Measurements from ENCODE around the gene GSAP. TPM values are rescaled to one million over a fixed set of nuclear protein-coding genes. Genes with fewer than 3 reads are reported as not detected.

The GSAP gene
- total RNA-seq, 1 experiment from 2014 or later, result 23.3 TPM

DNA sequence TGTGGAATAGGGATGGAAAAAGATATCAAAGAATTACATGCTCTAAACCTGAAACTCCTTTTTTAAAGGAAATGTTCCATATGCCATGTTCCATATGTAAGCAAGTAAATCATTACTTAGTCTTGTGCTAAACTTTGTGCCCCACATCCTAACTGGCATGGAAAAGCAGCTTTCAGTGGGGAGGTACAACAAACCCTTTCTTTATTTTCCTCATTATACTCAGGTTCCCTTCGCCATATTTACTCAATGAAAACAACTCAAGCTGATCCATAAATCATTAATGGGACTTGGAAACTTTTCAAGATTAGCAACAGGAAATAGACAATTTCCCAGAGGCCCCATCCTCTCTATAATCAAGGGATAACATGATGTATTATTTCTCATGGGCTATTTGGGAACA is 56.0 kb downstream of the GSAP start:
- intact Hi-C loops (cut with micrococcal nuclease; ENCODE audit: unreplicated experiment), result no loop called here
- Mint-ChIP-seq H3K4me3 (ENCODE audit: low read depth, unreplicated experiment) (peak overlapping the region; percentile 30), H3K27ac (ENCODE audit: unreplicated experiment) (peak overlapping the region; percentile 79), H3K36me3 (ENCODE audit: insufficient read depth, unreplicated experiment) (peaks cover 5% of the 10 kb centered on the region), H3K9me3 (ENCODE audit: low read depth, unreplicated experiment) (no peaks in the 10 kb centered on the region), H3K4me1 (ENCODE audit: low read depth, unreplicated experiment) (peaks cover 17% of the 10 kb centered on the region), H3K27me3 (ENCODE audit: unreplicated experiment) (no peaks in the 10 kb centered on the region)
- BruUV-seq (replicated peaks), result no TSS peak
- TF ChIP-seq, protein P1, sequence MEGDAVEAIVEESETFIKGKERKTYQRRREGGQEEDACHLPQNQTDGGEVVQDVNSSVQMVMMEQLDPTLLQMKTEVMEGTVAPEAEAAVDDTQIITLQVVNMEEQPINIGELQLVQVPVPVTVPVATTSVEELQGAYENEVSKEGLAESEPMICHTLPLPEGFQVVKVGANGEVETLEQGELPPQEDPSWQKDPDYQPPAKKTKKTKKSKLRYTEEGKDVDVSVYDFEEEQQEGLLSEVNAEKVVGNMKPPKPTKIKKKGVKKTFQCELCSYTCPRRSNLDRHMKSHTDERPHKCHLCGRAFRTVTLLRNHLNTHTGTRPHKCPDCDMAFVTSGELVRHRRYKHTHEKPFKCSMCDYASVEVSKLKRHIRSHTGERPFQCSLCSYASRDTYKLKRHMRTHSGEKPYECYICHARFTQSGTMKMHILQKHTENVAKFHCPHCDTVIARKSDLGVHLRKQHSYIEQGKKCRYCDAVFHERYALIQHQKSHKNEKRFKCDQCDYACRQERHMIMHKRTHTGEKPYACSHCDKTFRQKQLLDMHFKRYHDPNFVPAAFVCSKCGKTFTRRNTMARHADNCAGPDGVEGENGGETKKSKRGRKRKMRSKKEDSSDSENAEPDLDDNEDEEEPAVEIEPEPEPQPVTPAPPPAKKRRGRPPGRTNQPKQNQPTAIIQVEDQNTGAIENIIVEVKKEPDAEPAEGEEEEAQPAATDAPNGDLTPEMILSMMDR (IDR thresholded peaks at IDR 0.05; ENCODE audit: unreplicated experiment), result no peak
- DNase-seq, result peak; percentile 9
- CTCF ChIA-PET, result no interaction called here

DNA sequence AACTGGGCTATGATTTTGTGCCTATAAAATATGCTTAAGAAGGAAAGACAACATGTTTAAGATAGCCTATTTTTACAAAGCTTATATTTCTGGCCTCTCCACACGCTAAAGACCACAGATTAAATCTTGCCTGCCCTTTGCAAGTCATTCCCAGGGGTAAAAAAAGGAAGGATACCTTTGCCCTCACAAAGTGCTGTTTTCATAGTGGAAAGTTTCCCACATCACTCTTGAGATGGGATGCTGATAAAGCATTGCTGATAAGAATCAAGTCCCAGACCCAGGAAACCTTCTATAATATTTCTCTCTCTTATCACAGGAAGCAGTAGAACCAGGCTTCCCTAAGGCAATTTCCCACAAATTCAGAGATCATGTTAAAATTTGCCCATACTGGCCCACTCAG is 56.5 kb downstream of the GSAP start:
- H3K4me1 Mint-ChIP-seq (ENCODE audit: low read depth, unreplicated experiment), result peaks cover 17% of the 10 kb centered on the region
- no peaks in the 10 kb centered on the region for H3K27me3 Mint-ChIP-seq (ENCODE audit: unreplicated experiment)
- TF ChIP-seq, protein P1 (IDR thresholded peaks at IDR 0.05; ENCODE audit: unreplicated experiment), result no peak

DNA sequence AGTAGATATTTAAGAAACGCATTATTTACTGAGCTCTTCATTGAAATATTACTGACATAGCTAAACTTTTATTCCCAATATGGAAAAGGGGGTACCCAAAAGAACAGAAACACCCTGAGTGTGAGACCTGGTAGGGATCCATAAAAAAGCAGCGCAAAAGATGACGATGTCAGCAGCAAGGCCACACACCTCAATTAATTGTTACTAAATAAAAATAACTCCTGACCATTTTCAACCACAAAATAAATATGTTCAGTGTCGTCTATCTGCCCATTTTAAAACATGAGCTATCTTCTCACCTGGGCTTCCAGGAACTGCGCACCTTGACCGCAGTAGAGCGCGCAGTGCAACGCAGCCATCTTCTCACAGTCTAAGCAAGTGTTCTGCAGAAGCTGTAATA is 61.2 kb downstream of the GSAP start:
- peaks cover 5% of the 10 kb centered on the region for H3K4me1 Mint-ChIP-seq (ENCODE audit: low read depth, unreplicated experiment)
- DNase-seq, result no peak
- H3K36me3 Mint-ChIP-seq (ENCODE audit: insufficient read depth, unreplicated experiment), result peaks cover 4% of the 10 kb centered on the region
- no peaks in the 10 kb centered on the region for H3K9me3 Mint-ChIP-seq (ENCODE audit: low read depth, unreplicated experiment)
- CTCF ChIA-PET, result no interaction called here
- TF ChIP-seq, protein P1 (IDR thresholded peaks at IDR 0.05; ENCODE audit: unreplicated experiment), result no peak
- H3K27ac Mint-ChIP-seq (ENCODE audit: unreplicated experiment), result no peak overlapping the region
- H3K27me3 Mint-ChIP-seq (ENCODE audit: unreplicated experiment), result no peaks in the 10 kb centered on the region
- no peak overlapping the region for H3K4me3 Mint-ChIP-seq (ENCODE audit: low read depth, unreplicated experiment)
- BruUV-seq (replicated peaks), result no TSS peak
- intact Hi-C loops (cut with micrococcal nuclease; ENCODE audit: unreplicated experiment), result no loop called here

More for the DNA sequence above, 56.5 kb downstream of the GSAP start:
- no TSS peak for BruUV-seq (replicated peaks)
- CTCF ChIA-PET, result no interaction called here
- DNase-seq, result no peak
- Mint-ChIP-seq H3K36me3 (ENCODE audit: insufficient read depth, unreplicated experiment) (peaks cover 5% of the 10 kb centered on the region), H3K27ac (ENCODE audit: unreplicated experiment) (peak overlapping the region; percentile 79), H3K9me3 (ENCODE audit: low read depth, unreplicated experiment) (no peaks in the 10 kb centered on the region), H3K4me3 (ENCODE audit: low read depth, unreplicated experiment) (peak overlapping the region; percentile 30)
- intact Hi-C loops (cut with micrococcal nuclease; ENCODE audit: unreplicated experiment), result no loop called here

DNA sequence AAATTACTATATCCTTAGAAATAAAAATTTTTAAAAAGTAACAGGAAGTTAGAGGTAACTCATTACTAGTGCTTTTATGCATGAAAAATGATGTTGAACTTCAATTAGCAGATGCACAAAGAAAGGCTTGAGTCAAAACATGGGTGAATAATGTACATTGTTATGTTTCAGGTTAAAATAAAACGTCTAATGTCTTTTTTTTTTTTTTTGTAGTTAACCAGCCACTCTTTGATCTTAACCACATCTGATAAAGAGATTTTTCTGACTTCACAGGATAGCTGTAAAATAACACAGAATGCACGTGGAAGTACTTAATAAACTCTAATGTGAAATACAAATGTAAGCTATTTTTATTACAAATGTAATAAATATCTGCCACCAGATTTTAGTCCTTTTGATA is 61.7 kb downstream of the GSAP start:
- no peak overlapping the region for H3K4me3 Mint-ChIP-seq (ENCODE audit: low read depth, unreplicated experiment)
- no peaks in the 10 kb centered on the region for H3K9me3 Mint-ChIP-seq (ENCODE audit: low read depth, unreplicated experiment)
- H3K27ac Mint-ChIP-seq (ENCODE audit: unreplicated experiment), result no peak overlapping the region
- H3K27me3 Mint-ChIP-seq (ENCODE audit: unreplicated experiment), result no peaks in the 10 kb centered on the region
- peaks cover 1% of the 10 kb centered on the region for H3K4me1 Mint-ChIP-seq (ENCODE audit: low read depth, unreplicated experiment)
- TF ChIP-seq, protein P1 (IDR thresholded peaks at IDR 0.05; ENCODE audit: unreplicated experiment), result no peak
- BruUV-seq (replicated peaks), result no TSS peak
- DNase-seq, result no peak
- CTCF ChIA-PET, result no interaction called here
- intact Hi-C loops (cut with micrococcal nuclease; ENCODE audit: unreplicated experiment), result no loop called here
- no peaks in the 10 kb centered on the region for H3K36me3 Mint-ChIP-seq (ENCODE audit: insufficient read depth, unreplicated experiment)
